ENCODE results near the gene MEIS2. TPM values are rescaled to one million over a fixed set of nuclear protein-coding genes. Genes with fewer than 3 reads are reported as not detected.

The MEIS2 gene
- total and polyA plus RNA-seq, 8 donors = 3.9 to 77.7 (median 25.9) TPM

DNA sequence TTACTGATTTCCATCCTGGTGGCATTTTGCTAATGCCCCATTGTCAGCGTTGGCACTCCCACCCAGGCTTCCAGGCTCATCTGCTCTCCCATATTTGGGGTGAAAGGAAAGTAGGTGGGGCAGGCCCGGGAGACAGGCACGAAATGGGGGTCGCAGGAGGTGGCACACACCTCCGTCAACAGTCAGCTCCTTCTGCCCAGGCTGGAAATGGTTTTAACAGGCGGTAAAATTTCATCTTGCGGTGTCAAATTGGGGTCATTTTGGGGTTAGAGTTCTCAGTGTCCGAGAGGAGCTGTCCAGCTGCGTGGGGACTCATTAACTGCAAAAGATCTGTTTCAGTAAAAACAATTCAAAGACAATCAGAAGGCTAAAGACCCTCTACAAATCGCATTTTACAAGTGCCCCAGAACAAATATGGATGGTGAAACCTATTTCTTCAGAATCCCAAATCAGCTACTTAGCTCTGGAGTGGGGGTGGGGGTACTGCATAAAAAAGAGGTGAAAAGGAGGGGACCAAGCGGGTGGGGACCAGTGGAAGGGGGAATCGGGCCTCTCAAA lies 4.2 kb upstream of the MEIS2 start:
- intact Hi-C loops (cut with DNase I; ENCODE audit: low total_unique reads) = loop anchor here (10.0 kb wide), 1 partner anchor 220 kb away; no protein-coding TSS in a partner anchor
- H3K4me1 ChIP-seq = peaks cover under 1 to 32% (median 18%) of the 10 kb centered on the region in 4 donors
- no peaks in the 10 kb centered on the region for H3K36me3 ChIP-seq
- peaks cover 0 to 78% (median 7%) of the 10 kb centered on the region in 3 donors for H3K27me3 ChIP-seq
- no peak for TF ChIP-seq POLR2A (IDR thresholded peaks at IDR 0.05)
- TF ChIP-seq POLR2AphosphoS5 (IDR thresholded peaks at IDR 0.05) = no peak
- peak in 1 of 2 donors; percentile 40 for DNase-seq
- 72 to 84% (median 76%) methylated on average over 12 of the region's 12 CpGs for WGBS, 5 donors
- H3K27ac ChIP-seq = peak overlapping the region in 4 of 5 donors; percentile 25 to 95 (median 92)
- H3K4me3 ChIP-seq = peak overlapping the region in 3 of 4 donors; percentile 0 to 75 (median 14)
- H3K9me3 ChIP-seq = no peaks in the 10 kb centered on the region

DNA sequence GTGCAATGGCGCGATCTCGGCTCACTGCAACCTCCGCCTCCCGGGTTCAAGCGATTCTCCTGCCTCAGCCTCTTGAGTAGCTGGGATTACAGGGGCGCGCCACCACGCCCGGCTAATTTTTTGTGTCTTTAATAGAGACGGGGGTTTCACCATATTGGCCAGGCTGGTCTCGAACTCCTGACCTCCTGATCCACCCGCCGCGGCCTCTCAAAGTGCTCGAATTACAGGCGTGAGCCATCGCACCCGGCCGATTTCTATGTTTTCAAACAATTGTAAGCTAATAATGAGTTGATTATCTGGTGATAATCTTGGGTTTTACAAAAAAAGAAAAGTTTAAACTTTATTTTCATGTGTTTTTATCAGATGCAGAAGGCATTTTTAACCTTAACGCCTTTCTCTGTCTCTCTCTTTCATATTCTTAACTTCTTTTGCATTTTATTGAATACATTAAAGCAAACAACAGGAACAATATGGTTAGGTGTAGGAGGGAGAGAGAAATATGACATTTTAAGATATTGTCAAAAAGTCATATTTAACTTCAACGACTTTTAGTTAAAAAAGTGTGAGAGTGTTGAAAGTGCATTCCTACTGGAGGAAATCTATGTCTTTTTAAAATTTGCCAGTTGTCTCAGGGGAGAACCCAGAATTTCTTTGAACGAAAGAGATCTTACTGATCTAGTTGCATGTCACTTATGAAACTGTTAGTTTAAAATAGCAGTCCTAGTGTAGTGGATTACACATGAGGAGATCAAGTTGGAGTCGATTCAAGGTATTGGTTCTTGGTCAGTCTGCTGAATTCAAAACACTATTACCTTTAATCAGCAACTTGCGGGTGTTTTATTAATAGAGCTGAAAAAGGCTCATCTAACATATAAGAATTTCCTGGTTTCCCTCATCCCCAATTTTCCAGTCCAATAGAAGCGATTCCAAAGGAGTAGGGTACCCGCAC lies 3.4 kb upstream of the MEIS2 start:
- peaks cover 0 to 30% (median 16%) of the 10 kb centered on the region in 4 donors for H3K4me1 ChIP-seq
- peak overlapping the region in 4 of 5 donors; percentile 25 to 95 (median 92) for H3K27ac ChIP-seq
- intact Hi-C loops (cut with DNase I; ENCODE audit: low total_unique reads) = loop anchor here (10.0 kb wide), 1 partner anchor 219 kb away; no protein-coding TSS in a partner anchor
- H3K4me3 ChIP-seq = peak overlapping the region in 3 of 4 donors; percentile 60 to 79 (median 75)
- peaks cover 0 to 71% (median 7%) of the 10 kb centered on the region in 3 donors for H3K27me3 ChIP-seq
- no peak for DNase-seq
- 77 to 87% (median 82%) methylated on average over 27 of the region's 27 CpGs for WGBS, 5 donors
- no peak for TF ChIP-seq CTCF (IDR thresholded peaks at IDR 0.05)
- no peak for TF ChIP-seq EP300 (IDR thresholded peaks at IDR 0.05)
- TF ChIP-seq POLR2A (IDR thresholded peaks at IDR 0.05) = no peak
- TF ChIP-seq POLR2AphosphoS5 (IDR thresholded peaks at IDR 0.05) = no peak
- no peaks in the 10 kb centered on the region for H3K36me3 ChIP-seq
- no peaks in the 10 kb centered on the region for H3K9me3 ChIP-seq

DNA sequence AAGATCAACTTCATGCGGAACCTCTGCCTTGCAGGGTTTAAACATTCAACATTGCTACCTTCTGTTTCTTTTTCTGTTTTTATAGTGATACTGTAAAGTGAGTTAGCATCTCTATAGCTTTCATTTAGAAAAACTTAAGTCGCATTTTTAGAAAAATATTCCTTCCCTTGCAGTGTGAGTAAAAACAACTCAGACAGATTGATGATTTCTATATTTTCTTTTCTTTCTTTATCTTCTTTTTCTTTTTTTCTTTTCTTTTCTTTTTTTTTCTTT lies 2.8 kb upstream of the MEIS2 start:
- intact Hi-C loops (cut with DNase I; ENCODE audit: low total_unique reads) = loop anchor here (10.0 kb wide), 1 partner anchor 218 kb away; no protein-coding TSS in a partner anchor
- TF ChIP-seq POLR2A (IDR thresholded peaks at IDR 0.05) = no peak
- TF ChIP-seq CTCF (IDR thresholded peaks at IDR 0.05) = no peak
- TF ChIP-seq EP300 (IDR thresholded peaks at IDR 0.05) = no peak
- TF ChIP-seq POLR2AphosphoS5 (IDR thresholded peaks at IDR 0.05) = no peak
- Histone ChIP-seq H3K27me3 (peaks cover 0 to 70% (median 7%) of the 10 kb centered on the region in 3 donors), H3K9me3 (no peaks in the 10 kb centered on the region), H3K4me1 (peaks cover 0 to 30% (median 16%) of the 10 kb centered on the region in 4 donors), H3K4me3 (peak overlapping the region; percentile 60 to 79 (median 68)), H3K36me3 (no peaks in the 10 kb centered on the region), H3K27ac (peak overlapping the region in 4 of 5 donors; percentile 91 to 96 (median 94))
- 53 to 81% (median 62%) methylated on average over 2 of the region's 2 CpGs for WGBS, 5 donors
- no peak for DNase-seq

DNA sequence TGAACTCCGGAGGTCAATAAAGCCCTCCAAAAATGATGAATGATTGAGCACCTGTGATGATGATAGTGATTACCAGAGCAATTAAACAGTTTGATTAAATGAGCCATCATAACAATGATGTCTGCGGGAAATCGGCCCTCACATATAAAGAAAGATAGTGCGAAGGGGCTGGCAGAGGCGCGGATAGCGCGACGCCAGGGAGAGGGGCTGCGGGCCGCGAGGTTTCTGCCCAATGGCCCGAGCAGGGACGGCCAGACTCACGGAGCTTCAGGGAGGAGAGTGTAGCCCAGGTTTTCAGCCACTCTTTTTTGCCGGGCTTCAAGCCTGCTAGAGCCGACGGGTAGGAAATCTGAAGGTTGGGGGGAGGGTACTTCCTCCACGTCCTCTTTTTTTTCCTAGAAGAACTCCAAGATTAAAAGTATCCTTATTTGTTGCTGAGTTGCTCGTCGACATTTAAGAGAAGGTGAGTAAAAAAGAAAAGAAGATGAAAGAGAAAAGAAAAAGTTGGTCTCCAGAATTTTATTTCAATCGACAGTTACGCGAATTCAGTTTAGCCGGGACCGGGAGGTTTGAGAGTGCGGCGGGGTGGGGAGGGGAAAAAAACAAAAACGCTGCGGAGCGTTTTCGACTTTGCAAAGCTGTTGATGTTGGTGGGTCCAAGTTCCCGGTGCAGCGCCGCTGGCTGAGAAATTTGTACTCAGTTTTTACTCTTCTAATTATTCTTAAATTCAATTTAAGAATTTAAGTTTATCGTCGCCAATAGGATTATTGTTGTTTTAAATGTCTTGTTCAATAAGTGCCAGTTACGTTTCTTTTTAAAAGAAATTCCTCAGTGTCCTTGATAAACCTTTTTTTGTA lies 2.2 kb upstream of the MEIS2 start:
- Histone ChIP-seq H3K27ac (peak overlapping the region in 4 of 5 donors; percentile 91 to 96 (median 94)), H3K27me3 (peaks cover 0 to 70% (median 7%) of the 10 kb centered on the region in 3 donors), H3K36me3 (no peaks in the 10 kb centered on the region), H3K9me3 (no peaks in the 10 kb centered on the region), H3K4me3 (peak overlapping the region; percentile 60 to 79 (median 68)), H3K4me1 (peaks cover 0 to 35% (median 20%) of the 10 kb centered on the region in 4 donors)
- TF ChIP-seq CTCF (IDR thresholded peaks at IDR 0.05) (no peak), POLR2AphosphoS5 (IDR thresholded peaks at IDR 0.05) (no peak), EP300 (IDR thresholded peaks at IDR 0.05) (no peak), POLR2A (IDR thresholded peaks at IDR 0.05) (no peak)
- 11 to 32% (median 21%) methylated on average over 38 of the region's 38 CpGs for WGBS, 5 donors
- peak in 1 of 2 donors; percentile 65 for DNase-seq
- intact Hi-C loops (cut with DNase I; ENCODE audit: low total_unique reads) = loop anchor here (10.0 kb wide), 1 partner anchor 218 kb away; no protein-coding TSS in a partner anchor

Measured in stomach (tissue), 9 donors.